Ovary (tissue), 9 donors: Measurements from ENCODE around the gene RPL18A. TPM values are rescaled to one million over a fixed set of nuclear protein-coding genes. Genes with fewer than 3 reads are reported as not detected.

ENCODE experiments used
- DNase-seq, 5 donors: peaks; one replicate each; pipeline ENCODE4 v3.0.0-alpha.2; 2019 to 2020
- H3K27ac ChIP-seq, 2 donors: fragments of 200-600 bp; one replicate each; pipeline versions ENCODE4 v1.5.1 to v1.8.0; 2019 to 2022
- H3K27me3 ChIP-seq: fragments of 200-600 bp; one replicate; pipeline ENCODE4 v1.8.0; 2022
- H3K36me3 ChIP-seq: fragments of 200-600 bp; sonication (generic); one replicate; pipeline ENCODE4 v1.5.1; 2019
- H3K4me1 ChIP-seq: one replicate; pipeline ENCODE4 v1.8.1; 2013; ENCODE audit warnings: mild to moderate bottlenecking, moderate library complexity; ENCODE audit not compliant: insufficient read depth
- H3K4me3 ChIP-seq: fragments of 200-600 bp; sonication (generic); one replicate; pipeline ENCODE4 v1.5.1; 2017
- H3K9me3 ChIP-seq, 2 donors: fragments of 200-600 bp in 1 of 2; sonication (generic) in 1 of 2; one replicate each; pipeline versions ENCODE4 v1.5.1 to v1.8.1; 2013 to 2019; ENCODE audit warnings: mild to moderate bottlenecking in 1 of 2, moderate library complexity in 1 of 2
- EP300 ChIP-seq: sonication (generic); formaldehyde crosslinking; IDR thresholded peaks from one replicate; pipeline ENCODE4 v1.6.1; 2017; ENCODE audit warnings: antibody characterized with exemption
- POLR2A ChIP-seq: fragments of 450-650 bp; IDR thresholded peaks from one replicate; pipeline ENCODE4 v1.6.1; 2017; ENCODE audit warnings: antibody characterized with exemption, mild to moderate bottlenecking, moderate library complexity
- WGBS, 3 donors: extraction: QIAGEN DNeasy Blood & Tissue Kit in 1 of 3; methylation state at CpG; one replicate each; pipeline versions ENCODE4 v1.1.5 to v1.1.7; 2013 to 2017; 5-methylcytosine and 5-hydroxymethylcytosine counted together
- intact Hi-C, 4 donors: fragments of 100-400 bp; cut with DNase I; formaldehyde crosslinking; loops; one replicate each; pipeline versions ENCODE4 v1.11.0 to v1.15.1; 2022 to 2023
- polyA plus RNA-seq, 2 donors: library from polyadenylated mRNA; stranded (reverse); fragments of 200-250 nt in 1 of 2; fragments of 350-450 nt in 1 of 2; fragmentation: Illumina TruSeq in 1 of 2; extraction: RNeasy Lipid Tissue Mini Kit (QIAGEN cat#74804) in 1 of 2; gene quantifications; one replicate each; pipeline ENCODE4 v1.2.3, GENCODE V29; 2013 to 2014
- total RNA-seq, 7 donors: library from RNA; depleted of rRNA in 2 of 7; stranded (reverse); fragments of >200 nt in 2 of 7; fragmentation: NEBNext Ultra II Directional in 3 of 7; extraction: Animal tissue kit (Norgen Biotek cat#: 25700) in 3 of 7; gene quantifications; one replicate each; pipeline versions ENCODE4 v1.1.0 to v1.2.4, GENCODE V29; 2016 to 2023
- TF ChIP-seq, protein P1 (sequence below), 3 donors: fragments of 450-650 bp in 2 of 3; fragments of 200-600 bp in 1 of 3; IDR thresholded peaks; one replicate each; pipeline versions ENCODE4 v1.5.1 to v1.8.0; 2016 to 2022; ENCODE audit warnings: antibody characterized with exemption in 3 of 3, mild to moderate bottlenecking in 1 of 3
- donor health status: DM: no; HTN: no; CAD: no; lungs with moderate emphysema.
- donor health status: DM: no; HTN: no; CAD: no.
- donor health status: Bipolar disorder and iron deficiency.
- donor health status: DM: yes; HTN: yes; CAD: no.
- donor health status: DM: no; HTN: no; CAD: no.
- donor health status: DM: yes; HTN: yes; CAD: no.

The RPL18A gene
- total and polyA plus RNA-seq, 9 donors: 636 to 5,071 (median 3,195) TPM

- intact Hi-C loops: loop anchor here in 2 of 4 donors (10.0 kb wide), 2 partner anchors 116 to 126 kb away; no protein-coding TSS in a partner anchor
- Histone ChIP-seq H3K4me1 (peaks cover 4% of the 10 kb centered on the region), H3K9me3 (no peaks in the 10 kb centered on the region), H3K27me3 (peaks cover 6% of the 10 kb centered on the region), H3K36me3 (no peaks in the 10 kb centered on the region), H3K27ac (no peak overlapping the region), H3K4me3 (no peak overlapping the region)
- no peak for DNase-seq
- WGBS, 3 donors: 30 to 37% (median 30%) methylated on average over 11 of the region's 11 CpGs
- TF ChIP-seq, protein P1, sequence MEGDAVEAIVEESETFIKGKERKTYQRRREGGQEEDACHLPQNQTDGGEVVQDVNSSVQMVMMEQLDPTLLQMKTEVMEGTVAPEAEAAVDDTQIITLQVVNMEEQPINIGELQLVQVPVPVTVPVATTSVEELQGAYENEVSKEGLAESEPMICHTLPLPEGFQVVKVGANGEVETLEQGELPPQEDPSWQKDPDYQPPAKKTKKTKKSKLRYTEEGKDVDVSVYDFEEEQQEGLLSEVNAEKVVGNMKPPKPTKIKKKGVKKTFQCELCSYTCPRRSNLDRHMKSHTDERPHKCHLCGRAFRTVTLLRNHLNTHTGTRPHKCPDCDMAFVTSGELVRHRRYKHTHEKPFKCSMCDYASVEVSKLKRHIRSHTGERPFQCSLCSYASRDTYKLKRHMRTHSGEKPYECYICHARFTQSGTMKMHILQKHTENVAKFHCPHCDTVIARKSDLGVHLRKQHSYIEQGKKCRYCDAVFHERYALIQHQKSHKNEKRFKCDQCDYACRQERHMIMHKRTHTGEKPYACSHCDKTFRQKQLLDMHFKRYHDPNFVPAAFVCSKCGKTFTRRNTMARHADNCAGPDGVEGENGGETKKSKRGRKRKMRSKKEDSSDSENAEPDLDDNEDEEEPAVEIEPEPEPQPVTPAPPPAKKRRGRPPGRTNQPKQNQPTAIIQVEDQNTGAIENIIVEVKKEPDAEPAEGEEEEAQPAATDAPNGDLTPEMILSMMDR (IDR thresholded peaks at IDR 0.05): no peak
- TF ChIP-seq POLR2A: no peak
- no peak for TF ChIP-seq EP300
Observed at GRCh38 chr19:17869114-17869608, 9.5 kb downstream of the RPL18A start.

GRCh38 chr19:17871032-17871877 lies 11.5 kb downstream of the RPL18A start:
- Histone ChIP-seq H3K27ac (no peak overlapping the region), H3K4me1 (peaks cover 4% of the 10 kb centered on the region), H3K27me3 (peaks cover 6% of the 10 kb centered on the region), H3K36me3 (no peaks in the 10 kb centered on the region), H3K9me3 (no peaks in the 10 kb centered on the region), H3K4me3 (no peak overlapping the region)
- TF ChIP-seq, protein P1 (IDR thresholded peaks at IDR 0.05): no peak
- TF ChIP-seq EP300 (no peak), POLR2A (no peak)
- WGBS, 3 donors: 52 to 53% (median 53%) methylated on average over 10 of the region's 10 CpGs
- DNase-seq: no peak
- intact Hi-C loops: loop anchor here in 1 of 4 donors (5.0 kb wide), 2 partner anchors 41 to 126 kb away; no protein-coding TSS in a partner anchor

DNA sequence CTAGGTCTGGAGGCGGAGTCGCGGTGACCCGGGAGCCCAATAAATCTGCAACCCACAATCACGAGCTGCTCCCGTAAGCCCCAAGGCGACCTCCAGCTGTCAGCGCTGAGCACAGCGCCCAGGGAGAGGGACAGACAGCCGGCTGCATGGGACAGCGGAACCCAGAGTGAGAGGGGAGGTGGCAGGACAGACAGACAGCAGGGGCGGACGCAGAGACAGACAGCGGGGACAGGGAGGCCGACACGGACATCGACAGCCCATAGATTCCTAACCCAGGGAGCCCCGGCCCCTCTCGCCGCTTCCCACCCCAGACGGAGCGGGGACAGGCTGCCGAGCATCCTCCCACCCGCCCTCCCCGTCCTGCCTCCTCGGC lies 12.2 kb downstream of the RPL18A start, which contains the start of gene SLC5A5:
Gene SLC5A5 (plus strand): TSS at position 68 of the 373 bp plus-strand sequence. CDS start 375 bp downstream, outside the sequence.
- intact Hi-C loops: loop anchor here in 1 of 4 donors (5.0 kb wide), 2 partner anchors 40 to 125 kb away; no protein-coding TSS in a partner anchor
- Histone ChIP-seq H3K4me1 (peaks cover 4% of the 10 kb centered on the region), H3K9me3 (no peaks in the 10 kb centered on the region), H3K27me3 (peaks cover 6% of the 10 kb centered on the region), H3K27ac (no peak within 1 kb of the TSS), H3K36me3 (no peaks in the 10 kb centered on the region), H3K4me3 (no peak within 1 kb of the TSS)
- no peak for DNase-seq
- TF ChIP-seq POLR2A (no peak), EP300 (no peak)
- TF ChIP-seq, protein P1 (IDR thresholded peaks at IDR 0.05): no peak
- 1 to 2% (median 2%) methylated on average over 19 to 26 of the region's 26 CpGs for WGBS, 3 donors

DNA sequence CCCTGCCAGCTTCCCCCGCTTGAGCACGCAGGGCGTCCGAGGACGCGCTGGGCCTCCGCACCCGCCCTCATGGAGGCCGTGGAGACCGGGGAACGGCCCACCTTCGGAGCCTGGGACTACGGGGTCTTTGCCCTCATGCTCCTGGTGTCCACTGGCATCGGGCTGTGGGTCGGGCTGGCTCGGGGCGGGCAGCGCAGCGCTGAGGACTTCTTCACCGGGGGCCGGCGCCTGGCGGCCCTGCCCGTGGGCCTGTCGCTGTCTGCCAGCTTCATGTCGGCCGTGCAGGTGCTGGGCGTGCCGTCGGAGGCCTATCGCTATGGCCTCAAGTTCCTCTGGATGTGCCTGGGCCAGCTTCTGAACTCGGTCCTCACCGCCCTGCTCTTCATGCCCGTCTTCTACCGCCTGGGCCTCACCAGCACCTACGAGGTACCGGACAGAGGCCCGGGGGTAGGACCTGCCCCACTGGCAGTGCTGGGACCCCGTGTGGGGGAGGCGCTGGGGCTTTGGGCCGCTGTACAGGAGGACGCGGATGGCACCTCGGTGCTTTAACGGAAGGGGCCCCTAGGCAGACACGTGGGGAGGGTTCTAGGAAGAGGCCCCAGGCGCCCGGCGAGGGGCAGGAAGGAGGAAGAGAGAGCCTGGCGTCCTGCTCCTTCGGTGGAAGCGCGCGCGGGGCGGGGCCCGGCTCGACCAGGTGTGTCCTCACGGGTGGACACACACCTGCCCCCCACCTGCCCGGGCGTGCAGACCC lies 12.7 kb downstream of the RPL18A start:
- Histone ChIP-seq H3K9me3 (no peaks in the 10 kb centered on the region), H3K27me3 (peaks cover 6% of the 10 kb centered on the region), H3K27ac (no peak overlapping the region), H3K4me1 (peaks cover 4% of the 10 kb centered on the region), H3K36me3 (no peaks in the 10 kb centered on the region), H3K4me3 (no peak overlapping the region)
- TF ChIP-seq POLR2A: no peak
- no peak for TF ChIP-seq EP300
- TF ChIP-seq, protein P1 (IDR thresholded peaks at IDR 0.05): no peak
- WGBS, 3 donors: 5 to 9% (median 7%) methylated on average over 26 to 61 of the region's 61 CpGs
- DNase-seq: no peak
- intact Hi-C loops: loop anchor here in 1 of 4 donors (5.0 kb wide), 2 partner anchors 40 to 125 kb away; no protein-coding TSS in a partner anchor
